ENCODE results near the gene LARP4.

The LARP4 gene

GRCh38 chr12:50525422-50525821, 124.7 kb downstream of the LARP4 start:
- no peak for DNase-seq (ENCODE audit: low read depth in 2 of 2)

GRCh38 chr12:50527359-50527726, 126.7 kb downstream of the LARP4 start:
- no peak for DNase-seq (ENCODE audit: low read depth in 2 of 2)

GRCh38 chr12:50528800-50529199, 128.1 kb downstream of the LARP4 start:
- no peak for DNase-seq (ENCODE audit: low read depth in 2 of 2)

- no peak for DNase-seq (ENCODE audit: low read depth in 2 of 2)
Observed at GRCh38 chr12:50529345-50529744, 128.7 kb downstream of the LARP4 start.
